Body of pancreas (tissue), 4 donors: Measurements from ENCODE around the gene PTRHD1. TPM values are rescaled to one million over a fixed set of nuclear protein-coding genes. Genes with fewer than 3 reads are reported as not detected.

Source experiments
- ATAC-seq: fragments of 150-250 bp; one replicate; pipeline ENCODE4 v1.9.1; 2016
- DNase-seq, 4 donors: peaks; one replicate each; pipeline ENCODE4 v3.0.0-alpha.2; 2019
- H3K27ac ChIP-seq, 4 donors: fragments of 200-600 bp; sonication (generic); 1 replicate in 3 of 4; 2 replicates in 1 of 4; pipeline versions ENCODE4 v1.5.1 to v1.6.1; 2016 to 2019; ENCODE audit warnings: mild to moderate bottlenecking in 1 of 4, mixed read lengths in 1 of 4, moderate library complexity in 1 of 4
- H3K27me3 ChIP-seq, 2 donors: fragments of 200-600 bp; sonication (generic); one replicate each; pipeline ENCODE4 v1.6.0; 2016; ENCODE audit warnings: mild to moderate bottlenecking in 1 of 2
- H3K36me3 ChIP-seq, 2 donors: fragments of 200-600 bp; sonication (generic); replicated peaks in 1 of 2; 2 replicates each; pipeline ENCODE4 v1.5.1; 2016; ENCODE audit warnings: low read depth in 2 of 2; ENCODE audit not compliant: insufficient read depth in 1 of 2
- H3K4me1 ChIP-seq: fragments of 200-600 bp; sonication (generic); one replicate; pipeline ENCODE4 v1.6.0; 2016
- H3K4me3 ChIP-seq, 2 donors: fragments of 200-600 bp; sonication (generic); 1 replicate in 1 of 2; 2 replicates in 1 of 2; pipeline ENCODE4 v1.5.1; 2016 to 2019
- H3K9me3 ChIP-seq, 3 donors: fragments of 200-600 bp; sonication (generic); 1 replicate in 2 of 3; 2 replicates in 1 of 3; pipeline ENCODE4 v1.5.1; 2016
- CTCF ChIP-seq, 7 experiments: fragments of 450-650 bp in 4 of 7; fragments of 200-600 bp in 3 of 7; sonication (generic) in 3 of 7; IDR thresholded peaks; one replicate each; pipeline ENCODE4 v1.5.1; 2016 to 2019; ENCODE audit warnings: antibody characterized with exemption in 7 of 7
- POLR2A ChIP-seq, 3 donors: fragments of 450-650 bp; IDR thresholded peaks; one replicate each; pipeline ENCODE4 v1.6.1; 2016; ENCODE audit warnings: antibody characterized with exemption in 3 of 3, mild to moderate bottlenecking in 2 of 3
- WGBS, 2 donors: methylation state at CpG; one replicate each; pipeline ENCODE4 v1.1.5; 2017; 5-methylcytosine and 5-hydroxymethylcytosine counted together
- intact Hi-C: fragments of 100-400 bp; cut with DNase I; formaldehyde crosslinking; loops from one replicate; pipeline ENCODE4 v1.15.1; 2023
- total RNA-seq, 2 donors: library from RNA; depleted of rRNA; stranded (reverse); fragments of >200 nt; gene quantifications; one replicate each; pipeline ENCODE4 v1.1.0, GENCODE V29; 2016

Gene PTRHD1
- total RNA-seq, 2 donors from 2014 or later: 13.7 to 15.5 TPM

GRCh38 chr2:24840164-24840869 lies 47.1 kb upstream of the PTRHD1 start:
- no peak overlapping the region for H3K4me3 ChIP-seq
- DNase-seq (no peak), ATAC-seq (no peak)
- no peak overlapping the region for H3K27ac ChIP-seq
- WGBS, 2 donors: 70 to 78% methylated on average over 11 to 16 of the region's 17 CpGs
- no peaks in the 10 kb centered on the region for H3K27me3 ChIP-seq
- no peaks in the 10 kb centered on the region for H3K36me3 ChIP-seq
- H3K9me3 ChIP-seq: no peaks in the 10 kb centered on the region
- no peak for TF ChIP-seq POLR2A (IDR thresholded peaks at IDR 0.05)
- TF ChIP-seq CTCF (IDR thresholded peaks at IDR 0.05): no peak
- intact Hi-C loops: no loop called here
- no peaks in the 10 kb centered on the region for H3K4me1 ChIP-seq

- Histone ChIP-seq H3K9me3 (no peaks in the 10 kb centered on the region), H3K36me3 (no peaks in the 10 kb centered on the region), H3K27ac (no peak overlapping the region), H3K27me3 (no peaks in the 10 kb centered on the region), H3K4me1 (no peaks in the 10 kb centered on the region), H3K4me3 (no peak overlapping the region)
- TF ChIP-seq POLR2A (IDR thresholded peaks at IDR 0.05) (no peak), CTCF (IDR thresholded peaks at IDR 0.05) (no peak)
- DNase-seq: no peak
- intact Hi-C loops: no loop called here
- ATAC-seq: no peak
- 80 to 84% methylated on average over 14 of the region's 15 CpGs for WGBS, 2 donors
Observed at GRCh38 chr2:24839729-24840128, 46.5 kb upstream of the PTRHD1 start.

GRCh38 chr2:24838541-24838940 lies 45.4 kb upstream of the PTRHD1 start:
- no peaks in the 10 kb centered on the region for H3K36me3 ChIP-seq
- no peaks in the 10 kb centered on the region for H3K9me3 ChIP-seq
- 89 to 90% methylated on average over 15 to 18 of the region's 18 CpGs for WGBS, 2 donors
- ATAC-seq (no peak), DNase-seq (no peak)
- intact Hi-C loops: no loop called here
- TF ChIP-seq POLR2A (IDR thresholded peaks at IDR 0.05) (no peak), CTCF (IDR thresholded peaks at IDR 0.05) (no peak)
- no peaks in the 10 kb centered on the region for H3K4me1 ChIP-seq
- no peak overlapping the region for H3K27ac ChIP-seq
- H3K4me3 ChIP-seq: no peak overlapping the region
- H3K27me3 ChIP-seq: no peaks in the 10 kb centered on the region

GRCh38 chr2:24837996-24838513 lies 44.9 kb upstream of the PTRHD1 start:
- Histone ChIP-seq H3K27ac (no peak overlapping the region), H3K4me1 (no peaks in the 10 kb centered on the region), H3K4me3 (no peak overlapping the region), H3K36me3 (no peaks in the 10 kb centered on the region), H3K27me3 (no peaks in the 10 kb centered on the region), H3K9me3 (no peaks in the 10 kb centered on the region)
- no peak for DNase-seq
- 84 to 92% methylated on average over 5 of the region's 5 CpGs for WGBS, 2 donors
- TF ChIP-seq POLR2A (IDR thresholded peaks at IDR 0.05) (no peak), CTCF (IDR thresholded peaks at IDR 0.05) (no peak)
- ATAC-seq: no peak
- intact Hi-C loops: no loop called here

- H3K36me3 ChIP-seq: no peaks in the 10 kb centered on the region
- no peak for TF ChIP-seq POLR2A (IDR thresholded peaks at IDR 0.05)
- no peak for TF ChIP-seq CTCF (IDR thresholded peaks at IDR 0.05)
- 87 to 89% methylated on average over 9 of the region's 9 CpGs for WGBS, 2 donors
Observed at GRCh38 chr2:24836706-24837105, 43.5 kb upstream of the PTRHD1 start.

More at GRCh38 chr2:24836706-24837105, 43.5 kb upstream of the PTRHD1 start:
- no peaks in the 10 kb centered on the region for H3K27me3 ChIP-seq
- no peaks in the 10 kb centered on the region for H3K9me3 ChIP-seq
- no peak overlapping the region for H3K4me3 ChIP-seq
- ATAC-seq: no peak
- intact Hi-C loops: no loop called here
- no peak overlapping the region for H3K27ac ChIP-seq
- no peak for DNase-seq
- peaks cover 4% of the 10 kb centered on the region for H3K4me1 ChIP-seq
